PFSK-1 (cell line): Measurements from ENCODE around the gene OSBPL6.

Source experiments
- FOXP2 ChIP-seq: optimal IDR thresholded peaks from 2 replicates; pipeline ENCODE3; 2011; ENCODE audit warnings: borderline replicate concordance, control low read depth, inconsistent platforms; ENCODE audit not compliant: insufficient read depth; ENCODE audit errors: extremely low read length, extremely low read depth
- POLR2AphosphoS5 ChIP-seq: IDR thresholded peaks from 2 replicates; pipeline ENCODE4 v1.6.1; 2012; ENCODE audit warnings: low read depth, mild to moderate bottlenecking, control low read depth, low read length, moderate library complexity
- REST ChIP-seq, 2 experiments: IDR thresholded peaks; 2 replicates each; pipeline versions ENCODE4 v1.6.1 to v1.8.0; 2011 to 2012; ENCODE audit warnings: low read depth in 2 of 2, low read length in 2 of 2, control low read depth in 1 of 2, inconsistent platforms in 1 of 2, mild to moderate bottlenecking in 1 of 2, moderate library complexity in 1 of 2; ENCODE audit not compliant: insufficient read depth in 1 of 2
- SIN3A ChIP-seq: IDR thresholded peaks from 2 replicates; pipeline ENCODE4 v1.6.1; 2012; ENCODE audit warnings: mild to moderate bottlenecking, low read length, moderate library complexity, borderline replicate concordance; ENCODE audit not compliant: insufficient read depth
- TAF1 ChIP-seq: IDR thresholded peaks from 2 replicates; pipeline ENCODE4 v1.6.1; 2012; ENCODE audit warnings: low read length, control low read depth, borderline replicate concordance; ENCODE audit not compliant: insufficient read depth

GRCh38 chr2:178436662-178437061 is 242.3 kb downstream of the OSBPL6 start:
- no peak for TF ChIP-seq POLR2AphosphoS5
- no peak for TF ChIP-seq TAF1
- TF ChIP-seq REST (IDR thresholded peaks at IDR 0.05; ENCODE audit: insufficient read depth in 1 of 2, low read depth in 2 of 2, low read length in 2 of 2) = no peak
- TF ChIP-seq SIN3A = no peak
- TF ChIP-seq FOXP2 = no peak
